Activated T-cell treated with anti-CD3 and anti-CD28 coated beads, Interleukin-2, amount 50 U/mL, for 72 hours (primary cell): ENCODE measurements around the gene IL37. TPM values are rescaled to one million over a fixed set of nuclear protein-coding genes. Genes with fewer than 3 reads are reported as not detected.

Experiments used
- ATAC-seq, 2 donors: fragments of 150-1000 bp; cut with Tn5 transposase; replicated peaks in 1 of 2; 2 replicates each; pipeline ENCODE4 v1.10.0; 2021; ENCODE audit warnings: moderate library complexity in 2 of 2, mild to moderate bottlenecking in 1 of 2
- DNase-seq, 2 donors: peaks; one replicate each; pipeline ENCODE4 v3.0.0; 2021 to 2022; ENCODE audit warnings: mixed read lengths in 1 of 2
- H3K27ac Mint-ChIP-seq: one replicate; pipeline ENCODE4 v1.8.0; 2022; ENCODE audit warnings: mild to moderate bottlenecking, moderate library complexity, mixed read lengths
- H3K27me3 Mint-ChIP-seq: one replicate; pipeline ENCODE4 v1.8.0; 2022; ENCODE audit warnings: low read depth, mixed read lengths
- H3K36me3 Mint-ChIP-seq, 2 donors: one replicate each; pipeline ENCODE4 v1.8.0; 2022; ENCODE audit warnings: mixed read lengths in 2 of 2, mild to moderate bottlenecking in 1 of 2; ENCODE audit not compliant: insufficient read depth in 2 of 2
- H3K4me1 Mint-ChIP-seq: one replicate; pipeline ENCODE4 v1.8.0; 2022; ENCODE audit warnings: low read depth, mixed read lengths
- H3K4me3 Mint-ChIP-seq, 2 donors: one replicate each; pipeline ENCODE4 v1.8.0; 2022; ENCODE audit warnings: mild to moderate bottlenecking in 2 of 2, mixed read lengths in 2 of 2, moderate library complexity in 2 of 2
- H3K9me3 Mint-ChIP-seq, 2 donors: one replicate each; pipeline ENCODE4 v1.8.0; 2022; ENCODE audit warnings: mixed read lengths in 2 of 2
- total RNA-seq, 2 donors: library from RNA; stranded (reverse); gene quantifications; one replicate each; pipeline ENCODE4 v1.2.3, GENCODE V29; 2022

The IL37 gene, protein sequence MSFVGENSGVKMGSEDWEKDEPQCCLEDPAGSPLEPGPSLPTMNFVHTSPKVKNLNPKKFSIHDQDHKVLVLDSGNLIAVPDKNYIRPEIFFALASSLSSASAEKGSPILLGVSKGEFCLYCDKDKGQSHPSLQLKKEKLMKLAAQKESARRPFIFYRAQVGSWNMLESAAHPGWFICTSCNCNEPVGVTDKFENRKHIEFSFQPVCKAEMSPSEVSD
- total RNA-seq: not detected

DNA sequence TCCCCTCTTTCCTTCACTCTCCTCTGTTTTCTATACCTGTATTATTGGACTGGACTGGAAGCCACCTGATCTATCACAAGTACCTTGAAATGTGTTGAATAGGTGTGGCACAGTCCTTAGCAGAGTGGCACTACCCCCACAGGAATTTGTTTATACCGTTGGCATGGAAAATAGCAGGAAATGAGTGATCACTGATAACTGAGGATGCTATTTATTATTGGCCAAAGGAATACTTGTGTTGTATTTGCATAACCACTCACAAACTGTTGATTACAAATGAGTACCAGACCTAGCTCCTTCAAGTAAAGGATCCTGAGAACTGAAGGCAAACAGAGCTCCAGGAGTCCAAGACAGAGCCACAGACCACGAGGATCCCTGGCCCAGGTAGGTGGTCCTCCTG, at the start of gene IL37:
Gene IL37 (plus strand): TSS at position 301 of the 400 bp plus-strand sequence. CDS start 1,848 bp downstream, outside the sequence.
- H3K27me3 Mint-ChIP-seq: no peaks in the 10 kb centered on the region
- peaks cover 14% of the 10 kb centered on the region for H3K4me1 Mint-ChIP-seq
- H3K27ac Mint-ChIP-seq: no peak within 1 kb of the TSS

DNA sequence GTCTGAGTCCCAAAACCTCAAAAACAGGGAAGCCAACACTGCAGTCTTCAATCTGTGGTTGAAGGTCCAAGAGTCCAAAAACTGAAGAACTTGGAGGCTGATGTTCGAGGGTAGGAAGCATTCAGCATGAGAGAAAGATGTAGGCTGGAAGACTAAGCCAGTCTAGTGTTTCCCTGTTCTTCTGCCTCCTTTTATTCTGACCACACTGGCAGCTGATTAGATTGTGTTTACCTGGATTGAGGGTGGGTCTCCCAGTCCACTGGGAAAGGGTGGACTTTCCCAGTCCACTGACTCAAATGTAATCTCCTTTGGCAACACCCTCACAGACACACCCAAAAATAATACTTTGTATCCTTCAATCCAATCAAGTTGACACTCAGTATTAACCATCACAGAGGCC, 46.9 kb upstream of the IL37 start:
- H3K4me1 Mint-ChIP-seq: no peaks in the 10 kb centered on the region
- no peak overlapping the region for H3K4me3 Mint-ChIP-seq
- peaks cover 16% of the 10 kb centered on the region for H3K27me3 Mint-ChIP-seq
- H3K36me3 Mint-ChIP-seq: peaks cover under 1 to 4% of the 10 kb centered on the region in 2 donors
- H3K9me3 Mint-ChIP-seq: peaks cover under 1 to 6% of the 10 kb centered on the region in 2 donors
- H3K27ac Mint-ChIP-seq: no peak overlapping the region
- DNase-seq (no peak), ATAC-seq (no peak)

More for the DNA sequence above, at the start of gene IL37:
- no peaks in the 10 kb centered on the region for H3K9me3 Mint-ChIP-seq
- DNase-seq (no peak), ATAC-seq (no peak)
- no peaks in the 10 kb centered on the region for H3K36me3 Mint-ChIP-seq
- no peak within 1 kb of the TSS for H3K4me3 Mint-ChIP-seq

DNA sequence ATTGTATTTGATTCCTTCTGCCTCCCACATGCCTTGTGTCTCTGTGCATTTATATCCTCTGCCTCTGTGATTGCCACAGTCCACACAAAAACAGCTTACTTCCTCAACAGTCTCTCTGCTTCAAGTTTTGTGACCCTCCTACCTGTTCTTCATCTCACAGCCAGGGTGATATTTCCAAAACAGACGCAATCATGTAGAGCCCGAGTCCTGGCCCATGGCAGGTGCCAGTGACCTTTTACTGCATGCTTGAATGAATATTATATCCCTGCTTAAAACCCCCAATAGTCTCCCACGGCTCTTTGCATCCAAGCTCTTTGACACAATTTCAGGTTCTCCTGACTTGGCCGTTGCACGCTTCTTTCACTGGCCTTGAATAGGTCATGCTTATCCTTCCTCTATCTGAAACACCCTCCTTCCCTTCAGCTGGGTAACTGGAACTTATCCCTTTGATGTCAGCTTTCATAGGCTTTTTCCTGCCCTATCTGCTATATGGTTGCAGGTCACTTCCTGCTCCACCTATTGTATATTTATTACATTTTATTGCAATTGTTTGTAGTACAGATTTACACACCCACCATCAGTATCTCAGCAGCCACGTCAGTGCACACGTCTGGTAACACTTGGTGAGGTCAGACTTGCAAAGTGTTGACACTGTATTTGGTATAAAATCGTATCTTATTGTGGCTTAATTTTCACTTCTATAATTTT, 44.7 kb upstream of the IL37 start:
- Mint-ChIP-seq H3K27me3 (peaks cover 36% of the 10 kb centered on the region), H3K4me3 (no peak overlapping the region), H3K27ac (no peak overlapping the region), H3K9me3 (peaks cover 0 to 4% of the 10 kb centered on the region in 2 donors), H3K36me3 (no peaks in the 10 kb centered on the region), H3K4me1 (no peaks in the 10 kb centered on the region)
- ATAC-seq (no peak), DNase-seq (no peak)

DNA sequence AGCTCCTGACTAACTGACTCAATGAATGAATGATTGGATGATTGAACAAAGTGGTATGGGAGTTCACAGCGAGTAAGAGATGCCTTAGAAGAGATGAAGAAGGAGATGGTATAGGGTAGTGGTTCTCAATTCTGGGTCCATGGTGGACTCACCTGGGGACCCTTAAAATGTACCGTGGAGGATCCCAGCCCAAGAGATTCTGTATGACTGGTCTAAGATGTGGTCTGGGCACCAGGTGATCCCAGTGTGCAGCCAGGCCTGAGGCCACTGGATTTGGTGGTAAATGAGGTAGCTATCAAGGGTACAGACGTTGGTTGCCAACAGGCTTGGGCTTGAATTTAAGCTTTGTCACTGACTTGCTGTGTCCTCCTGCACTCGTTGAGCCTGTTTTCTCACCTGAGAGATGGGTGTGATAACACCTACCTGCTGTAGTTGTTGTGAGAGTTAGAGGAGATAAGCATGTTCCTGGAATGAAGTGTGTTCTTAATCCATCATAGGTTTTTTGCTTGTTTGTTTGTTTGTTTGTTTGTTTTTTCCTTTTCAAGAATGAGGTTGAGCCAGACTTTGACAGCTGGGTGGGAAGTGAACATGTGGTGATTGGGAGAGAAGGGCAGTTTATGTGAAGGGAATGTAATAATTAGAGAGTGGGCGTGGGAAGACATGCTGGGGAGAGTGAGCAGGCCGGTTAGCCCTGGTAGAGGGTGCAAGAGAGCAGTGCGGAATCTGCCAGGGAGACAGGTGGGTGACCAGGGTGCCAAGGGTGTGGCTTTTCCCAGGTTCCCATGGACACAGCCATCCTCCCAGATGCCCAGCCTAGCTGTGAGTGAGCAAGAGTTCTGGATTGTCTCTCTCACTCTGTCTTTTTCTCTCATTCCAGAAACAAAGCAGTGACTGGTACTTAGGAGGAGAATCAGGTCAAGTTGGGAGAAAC, 43.0 kb upstream of the IL37 start:
- DNase-seq (no peak), ATAC-seq (no peak)
- H3K27me3 Mint-ChIP-seq: peaks cover 52% of the 10 kb centered on the region
- H3K36me3 Mint-ChIP-seq: no peaks in the 10 kb centered on the region
- H3K4me1 Mint-ChIP-seq: no peaks in the 10 kb centered on the region
- H3K27ac Mint-ChIP-seq: no peak overlapping the region
- no peak overlapping the region for H3K4me3 Mint-ChIP-seq
- H3K9me3 Mint-ChIP-seq: peaks cover 0 to 4% of the 10 kb centered on the region in 2 donors

DNA sequence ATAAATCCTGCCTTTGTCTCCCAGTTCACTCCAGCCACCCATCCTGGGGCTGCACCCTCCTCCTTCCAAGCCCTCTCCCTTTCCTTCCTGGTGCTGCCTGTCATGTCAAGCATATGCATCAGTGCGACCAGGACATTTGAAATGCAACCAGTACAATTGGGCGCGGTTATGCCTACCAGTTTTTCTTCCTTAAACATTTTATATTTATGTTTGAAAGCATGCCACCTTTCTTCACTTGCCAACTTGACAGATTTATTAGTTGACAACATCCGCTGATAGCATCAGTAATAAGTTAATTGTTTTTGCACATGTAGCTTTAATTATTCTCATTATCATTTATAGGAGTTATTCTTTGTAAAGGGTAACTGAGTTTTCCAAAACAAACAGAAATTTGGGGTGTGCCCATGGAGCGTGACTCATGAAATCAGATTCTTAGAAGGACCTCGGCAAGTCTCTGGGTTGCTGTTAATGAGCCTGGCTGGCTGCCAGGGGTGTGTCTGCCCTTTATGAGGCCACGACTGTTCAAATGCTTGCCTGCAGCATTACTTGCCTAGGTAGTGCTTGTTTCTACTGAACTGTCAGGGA, 41.6 kb upstream of the IL37 start:
- ATAC-seq: peak in 1 of 2 donors; percentile 65
- H3K36me3 Mint-ChIP-seq: no peaks in the 10 kb centered on the region
- H3K9me3 Mint-ChIP-seq: peaks cover 0 to 4% of the 10 kb centered on the region in 2 donors
- no peaks in the 10 kb centered on the region for H3K4me1 Mint-ChIP-seq
- peaks cover 64% of the 10 kb centered on the region for H3K27me3 Mint-ChIP-seq
- no peak for DNase-seq
- no peak overlapping the region for H3K27ac Mint-ChIP-seq
- H3K4me3 Mint-ChIP-seq: no peak overlapping the region

DNA sequence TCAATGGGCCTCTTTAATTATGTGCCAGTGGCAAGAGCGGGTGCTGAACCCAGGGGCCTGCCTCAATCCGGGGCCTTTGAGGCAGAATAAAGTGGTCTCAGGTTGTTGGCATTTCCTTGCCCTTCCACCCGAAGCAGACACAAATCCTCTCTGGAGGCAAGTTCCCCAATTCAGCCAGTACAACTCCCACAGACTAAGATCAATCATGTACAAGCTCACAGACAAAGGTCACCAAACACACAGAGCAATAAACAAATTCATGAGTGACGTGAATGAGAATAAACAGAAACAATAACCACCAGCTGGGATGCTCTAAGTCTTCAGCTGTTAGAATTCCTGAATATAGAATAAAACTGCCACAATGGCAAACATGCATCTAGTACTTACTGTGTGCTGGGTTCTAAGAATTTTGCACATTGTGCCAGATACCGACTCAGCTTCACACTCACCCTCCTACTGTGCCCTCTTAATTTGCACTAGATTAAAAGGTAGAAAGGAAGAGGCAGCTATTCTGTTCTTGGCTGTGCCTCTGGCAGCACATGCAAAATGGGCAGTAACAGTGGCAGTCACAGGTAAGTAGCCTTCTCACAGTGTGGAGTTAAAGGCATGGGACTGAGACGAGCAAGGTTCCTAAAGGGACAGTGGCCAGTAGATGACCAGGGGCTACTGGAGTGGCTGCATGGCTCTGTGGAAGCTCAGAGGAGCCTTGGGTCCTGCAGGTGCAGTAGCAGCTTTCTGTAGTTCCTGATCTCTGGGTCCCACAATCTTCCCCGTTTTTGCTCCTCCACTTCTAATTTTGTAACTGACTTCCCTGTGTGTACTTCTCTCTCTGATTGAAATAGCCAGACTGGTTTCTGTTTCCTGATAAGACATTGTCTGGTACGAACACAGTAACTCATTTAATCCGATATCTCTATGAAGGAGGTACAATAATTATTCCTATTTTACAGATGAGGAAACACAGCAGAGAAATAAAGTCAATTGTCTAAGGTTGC, 39.8 kb upstream of the IL37 start:
- H3K27me3 Mint-ChIP-seq: peaks cover 72% of the 10 kb centered on the region
- no peaks in the 10 kb centered on the region for H3K36me3 Mint-ChIP-seq
- H3K4me1 Mint-ChIP-seq: no peaks in the 10 kb centered on the region
- H3K4me3 Mint-ChIP-seq: no peak overlapping the region
- H3K9me3 Mint-ChIP-seq: no peaks in the 10 kb centered on the region
- ATAC-seq (no peak), DNase-seq (no peak)
- H3K27ac Mint-ChIP-seq: no peak overlapping the region

DNA sequence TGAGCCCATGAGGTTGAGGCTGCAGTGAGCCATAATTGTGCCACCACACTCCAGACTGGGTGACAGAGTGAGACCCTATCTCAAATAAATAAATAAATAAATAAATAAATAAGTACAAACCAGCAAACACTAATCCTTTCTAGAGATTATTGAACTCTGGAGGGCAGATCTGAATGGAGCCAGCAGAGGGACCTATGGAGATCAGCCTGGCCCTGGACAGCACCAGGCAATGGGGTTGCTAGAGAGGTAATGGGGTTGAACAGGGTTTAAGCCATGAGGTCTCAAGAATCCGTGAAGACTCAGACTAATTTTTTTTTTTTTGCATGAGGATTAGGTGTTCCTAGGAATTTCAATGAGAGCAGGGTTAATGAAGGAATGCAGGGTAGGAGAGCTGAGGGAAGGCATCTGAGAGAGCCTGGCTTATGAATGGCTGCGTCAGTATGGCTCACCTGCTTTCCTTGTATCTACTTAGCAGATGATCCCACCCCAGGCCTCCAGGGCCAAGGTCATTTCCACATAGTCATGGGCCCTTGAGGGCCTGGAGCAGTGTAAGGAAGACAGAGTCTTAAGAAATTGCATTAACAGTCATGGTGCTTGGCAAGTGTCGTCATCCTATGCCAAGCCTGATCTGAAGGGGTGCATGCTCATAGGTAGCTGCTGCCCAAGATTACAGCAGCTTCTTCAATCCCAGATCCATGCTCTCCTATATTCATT, 34.6 kb upstream of the IL37 start:
- no peaks in the 10 kb centered on the region for H3K36me3 Mint-ChIP-seq
- H3K9me3 Mint-ChIP-seq: no peaks in the 10 kb centered on the region
- DNase-seq: no peak
- no peak overlapping the region for H3K4me3 Mint-ChIP-seq
- peaks cover 23% of the 10 kb centered on the region for H3K4me1 Mint-ChIP-seq
- peaks cover 35% of the 10 kb centered on the region for H3K27me3 Mint-ChIP-seq
- H3K27ac Mint-ChIP-seq: no peak overlapping the region
- no peak for ATAC-seq

DNA sequence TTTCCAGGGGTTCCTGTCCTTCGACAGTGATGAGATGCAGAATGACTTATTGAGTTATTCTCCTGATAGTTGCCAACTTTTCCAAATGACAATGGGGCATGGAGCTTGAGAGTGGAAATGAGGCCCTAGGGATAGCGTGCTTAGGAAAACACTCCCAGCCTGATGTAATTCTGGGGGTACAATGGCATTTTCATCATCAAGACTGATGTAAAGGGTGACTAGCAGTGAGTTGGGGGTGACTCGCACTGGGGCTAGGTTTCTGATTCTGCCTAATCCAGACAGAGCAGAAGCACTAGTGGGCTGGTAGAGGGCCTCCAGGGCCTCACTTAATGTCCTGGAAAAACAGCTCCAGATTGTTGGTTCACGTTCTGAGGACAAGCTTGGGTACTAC, 34.0 kb upstream of the IL37 start:
- H3K4me1 Mint-ChIP-seq: peaks cover 26% of the 10 kb centered on the region
- DNase-seq: no peak
- H3K27ac Mint-ChIP-seq: no peak overlapping the region
- no peak overlapping the region for H3K4me3 Mint-ChIP-seq
- H3K36me3 Mint-ChIP-seq: no peaks in the 10 kb centered on the region
- no peaks in the 10 kb centered on the region for H3K9me3 Mint-ChIP-seq
- peaks cover 30% of the 10 kb centered on the region for H3K27me3 Mint-ChIP-seq
- no peak for ATAC-seq

DNA sequence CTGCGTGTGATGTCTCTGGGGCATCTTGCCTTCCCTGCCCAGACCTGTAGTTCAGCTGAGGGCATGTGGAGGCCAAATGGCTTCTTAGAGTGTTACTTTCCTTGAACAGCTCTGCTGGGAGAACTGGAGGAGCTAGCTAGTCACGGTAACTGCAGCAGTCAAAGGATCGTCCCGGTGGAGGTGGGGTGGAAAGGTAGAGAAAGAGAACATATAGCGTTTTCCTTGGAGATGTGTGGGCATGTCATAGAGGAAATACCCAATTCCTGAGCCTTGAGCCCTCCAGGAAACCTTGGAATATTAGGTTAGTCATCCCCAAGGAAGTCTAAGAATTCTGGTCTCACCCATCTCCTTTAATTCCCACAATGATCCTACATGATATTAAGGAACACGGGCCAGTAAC, 33.5 kb upstream of the IL37 start:
- H3K36me3 Mint-ChIP-seq: no peaks in the 10 kb centered on the region
- ATAC-seq (no peak), DNase-seq (no peak)
- no peak overlapping the region for H3K27ac Mint-ChIP-seq
- H3K27me3 Mint-ChIP-seq: peaks cover 25% of the 10 kb centered on the region
- no peaks in the 10 kb centered on the region for H3K9me3 Mint-ChIP-seq
- peaks cover 26% of the 10 kb centered on the region for H3K4me1 Mint-ChIP-seq
- no peak overlapping the region for H3K4me3 Mint-ChIP-seq

DNA sequence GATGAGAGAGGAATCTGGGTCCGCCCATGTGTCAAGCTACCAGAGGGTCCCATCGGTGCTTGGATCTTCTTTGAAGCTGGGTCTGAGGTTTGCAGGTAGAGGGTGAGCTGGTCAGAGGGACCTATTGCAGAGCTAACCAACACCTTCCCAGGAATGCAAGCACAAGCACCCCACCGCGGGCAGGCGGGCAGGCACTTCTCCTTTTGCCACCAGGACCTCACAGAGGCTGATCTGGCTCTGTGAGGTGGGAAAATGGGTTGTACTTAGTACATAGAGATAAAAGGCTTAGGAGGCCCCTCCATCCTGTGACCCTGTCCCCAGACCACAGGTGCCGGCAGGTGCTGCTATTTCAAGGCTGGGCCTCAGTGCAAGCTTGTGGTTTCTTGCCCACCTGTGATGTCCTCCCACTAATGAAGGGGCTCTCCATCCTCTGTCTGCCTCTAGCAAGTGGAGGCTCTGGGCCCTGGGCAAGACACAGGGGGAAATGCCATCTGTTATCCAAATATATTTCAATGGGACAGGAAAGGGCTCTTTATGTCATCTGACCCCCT, 31.4 kb upstream of the IL37 start:
- Mint-ChIP-seq H3K27me3 (peaks cover 8% of the 10 kb centered on the region), H3K4me3 (no peak overlapping the region), H3K36me3 (no peaks in the 10 kb centered on the region), H3K9me3 (no peaks in the 10 kb centered on the region), H3K4me1 (peaks cover 26% of the 10 kb centered on the region), H3K27ac (peak overlapping the region; percentile 4)
- DNase-seq (no peak), ATAC-seq (no peak)

DNA sequence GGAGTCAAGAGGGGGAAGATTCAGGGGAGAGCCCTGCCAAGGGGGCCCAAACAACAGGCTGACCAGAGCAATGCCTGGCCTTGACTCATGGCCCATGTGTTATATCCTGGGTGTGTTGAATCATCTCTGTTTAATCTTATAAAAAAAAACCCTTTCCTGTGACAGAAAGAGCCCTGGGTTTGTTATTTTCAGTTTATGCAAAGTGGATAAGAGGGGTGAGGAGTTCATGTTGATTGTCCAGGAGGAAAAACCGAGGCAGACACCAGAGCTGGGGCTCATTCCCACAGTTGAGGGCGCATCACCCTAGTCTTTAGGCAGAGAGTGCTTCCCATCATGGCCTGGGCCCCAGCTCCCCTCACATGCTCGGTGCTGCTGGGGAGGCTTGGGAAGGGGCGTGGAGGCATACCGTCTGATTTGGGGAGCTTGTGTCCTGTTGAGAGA, 30.9 kb upstream of the IL37 start:
- Mint-ChIP-seq H3K27ac (peak overlapping the region; percentile 4), H3K27me3 (peaks cover 5% of the 10 kb centered on the region), H3K9me3 (no peaks in the 10 kb centered on the region), H3K4me1 (peaks cover 31% of the 10 kb centered on the region), H3K36me3 (no peaks in the 10 kb centered on the region), H3K4me3 (peak overlapping the region; percentile 16 to 58)
- DNase-seq (peak; percentile 19 to 21), ATAC-seq (peak; percentile 60 to 68)
